ENCODE data around the gene PTPMT1.

PTPMT1 gene

GRCh38 chr11:47586098-47586855, 20.9 kb downstream of the PTPMT1 start, which contains the start of gene FAM180B:
TSS of gene FAM180B (plus strand) at chr11:47586678. CDS start at chr11:47586769, 91 bp downstream.
- no peak for DNase-seq

DNA sequence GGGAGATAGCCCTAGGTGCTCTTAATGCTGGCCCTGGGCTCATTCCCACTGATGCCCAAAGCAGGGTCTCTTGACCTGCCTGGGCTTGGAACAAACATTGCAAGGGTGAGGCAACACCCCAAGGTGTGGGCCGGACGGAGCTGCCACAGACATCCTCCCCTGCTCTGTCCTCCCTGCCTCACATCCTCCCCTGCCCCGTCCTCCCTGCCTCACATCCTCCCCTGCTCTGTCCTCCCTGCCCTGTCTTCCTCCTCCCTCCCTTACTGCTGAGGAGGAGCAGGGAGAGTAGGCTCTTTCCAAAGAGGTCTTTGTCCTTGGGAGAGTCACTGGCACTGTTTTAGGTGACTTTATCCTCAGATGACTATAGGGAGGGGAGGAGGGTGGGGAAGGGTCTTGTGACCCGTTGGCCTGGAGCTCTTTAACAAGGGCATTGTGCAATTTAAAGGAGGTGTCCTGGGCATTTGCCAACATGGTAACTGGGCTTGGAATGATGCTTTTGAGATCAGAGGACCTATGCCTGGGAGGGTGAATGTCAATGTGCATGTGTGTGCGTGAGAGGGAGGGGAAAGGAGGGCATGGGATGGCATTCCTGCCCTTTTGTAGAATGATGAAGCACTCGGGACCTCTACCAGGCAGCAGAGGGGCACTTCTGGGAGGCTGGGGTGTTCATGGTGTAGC, 21.8 kb downstream of the PTPMT1 start:
- DNase-seq: no peak

- no peak for DNase-seq
Measured at GRCh38 chr11:47587723-47588326, 22.4 kb downstream of the PTPMT1 start.

DNA sequence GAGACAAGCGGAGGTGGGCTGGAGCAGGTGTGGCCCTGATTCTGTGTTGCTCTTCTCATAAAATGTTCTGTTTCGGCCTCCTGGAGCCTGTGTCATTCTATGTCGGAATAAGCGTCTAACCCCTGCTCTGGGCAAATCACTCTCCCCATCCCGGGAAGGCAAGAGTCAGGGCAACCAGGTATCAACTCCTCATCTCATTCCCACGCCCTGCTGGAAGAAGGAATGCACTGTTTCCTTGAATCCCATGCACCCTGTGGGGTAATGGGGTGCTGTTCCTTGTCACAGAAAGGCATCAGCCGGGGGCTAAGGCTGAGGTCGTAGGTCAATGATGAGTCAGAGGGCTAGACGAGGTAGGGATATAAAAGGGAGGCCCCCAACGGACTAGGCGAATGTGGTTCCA, 23.7 kb downstream of the PTPMT1 start:
- DNase-seq: no peak

DNA sequence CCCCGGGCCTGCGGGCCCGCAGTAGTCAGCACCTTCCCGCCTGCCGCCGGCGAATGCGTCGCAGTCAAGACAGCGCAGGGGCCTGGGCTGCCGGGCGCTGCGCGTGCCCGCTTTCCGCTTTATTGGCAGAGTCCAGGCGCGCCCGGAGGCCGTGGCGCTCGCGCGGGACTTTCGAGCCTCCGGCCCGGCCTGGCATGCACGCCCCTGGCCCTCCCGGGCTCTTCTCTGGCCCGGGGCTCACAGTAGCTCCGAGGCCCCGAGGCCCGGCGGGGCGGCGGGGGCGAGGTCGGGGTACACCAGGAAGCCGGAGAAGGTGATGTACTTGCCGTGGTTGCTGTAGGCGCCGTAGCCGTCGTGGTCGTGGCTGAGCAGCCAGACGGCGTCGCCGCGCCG, 24.2 kb downstream of the PTPMT1 start:
- DNase-seq: no peak

DNA sequence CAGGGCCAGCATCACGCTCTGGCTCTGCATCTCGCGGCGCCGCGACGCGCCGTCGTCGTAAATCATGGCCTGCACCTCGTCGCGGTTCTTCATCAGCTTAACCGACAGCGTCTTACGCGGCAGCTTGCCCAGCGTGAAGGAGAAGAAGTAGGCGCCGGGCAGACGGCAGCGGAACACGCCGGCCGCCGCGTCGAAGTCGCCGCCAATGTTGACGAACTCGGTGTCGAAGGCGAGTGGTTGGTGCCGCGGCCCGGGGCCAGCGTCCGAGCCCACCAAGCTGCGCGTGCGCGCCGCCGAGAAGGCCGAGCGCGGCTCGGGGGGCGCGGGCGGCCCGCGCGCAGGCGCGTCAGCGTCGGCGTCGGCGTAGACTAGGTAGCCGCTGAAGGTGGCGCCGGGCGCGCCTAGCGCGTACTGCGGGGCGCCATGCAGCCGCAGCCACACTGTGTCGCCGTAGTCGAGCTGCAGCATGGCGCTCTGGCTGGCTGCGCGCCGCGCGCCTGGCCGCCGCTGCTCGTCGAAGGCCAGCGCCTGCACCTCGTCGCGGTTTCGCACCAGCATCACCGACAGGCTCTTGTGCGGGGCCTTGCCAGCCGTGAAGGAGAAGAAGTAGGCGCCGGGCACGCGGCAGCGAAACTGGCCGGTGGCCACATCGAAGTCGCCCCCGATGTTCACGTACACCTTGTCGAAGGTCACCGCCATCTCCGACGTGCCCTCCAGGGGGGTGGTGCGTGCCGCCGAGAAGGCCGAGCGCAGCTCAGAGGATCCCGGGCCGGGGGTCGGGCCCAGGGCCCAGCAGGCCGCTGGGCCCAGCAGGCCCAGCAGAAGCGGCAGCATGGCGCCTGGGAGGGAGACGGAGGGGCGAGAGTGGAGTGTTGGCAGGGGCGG, 24.8 kb downstream of the PTPMT1 start:
- DNase-seq: no peak

- no peak for DNase-seq
Measured at GRCh38 chr11:47591764-47592163, 26.4 kb downstream of the PTPMT1 start.

DNA sequence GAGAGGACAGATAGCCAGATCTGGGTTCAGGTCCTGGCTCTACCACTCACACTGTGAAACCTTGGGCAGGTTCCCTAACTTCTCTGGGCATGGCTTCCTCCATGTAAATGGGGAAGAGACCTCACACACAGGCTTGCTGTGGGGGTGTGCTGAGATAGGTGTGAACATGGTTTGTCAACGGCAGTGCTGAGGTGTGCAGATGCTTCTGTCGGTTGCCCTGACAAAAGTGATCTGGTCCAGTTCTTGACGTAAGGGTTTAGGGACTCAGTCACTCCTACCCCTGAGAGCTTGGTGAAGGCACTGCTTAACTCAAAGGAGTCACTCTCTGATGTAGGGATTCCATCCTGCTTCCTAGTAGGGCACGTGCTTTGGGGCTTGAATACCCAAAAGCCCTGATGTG, 26.9 kb downstream of the PTPMT1 start:
- no peak for DNase-seq

DNA sequence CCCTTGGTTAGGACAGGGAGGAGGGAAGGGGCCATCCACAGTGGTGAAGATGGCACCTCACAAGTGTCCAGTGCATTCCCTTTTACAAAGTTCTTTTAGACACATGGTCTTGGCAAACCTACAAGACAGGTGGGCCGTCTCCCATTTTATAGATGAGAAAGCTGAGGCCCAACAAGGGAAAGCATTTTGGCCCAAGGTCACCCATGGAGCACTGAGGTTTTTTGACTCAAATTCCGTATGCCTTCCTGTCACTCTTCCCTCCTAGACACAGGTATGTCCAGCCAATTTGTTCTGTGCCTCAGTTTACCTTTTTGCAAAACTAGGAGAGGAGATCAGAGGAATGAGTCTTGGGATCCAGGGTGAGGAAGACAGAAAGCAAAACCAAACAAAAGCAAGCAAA, 27.6 kb downstream of the PTPMT1 start:
- no peak for DNase-seq

DNA sequence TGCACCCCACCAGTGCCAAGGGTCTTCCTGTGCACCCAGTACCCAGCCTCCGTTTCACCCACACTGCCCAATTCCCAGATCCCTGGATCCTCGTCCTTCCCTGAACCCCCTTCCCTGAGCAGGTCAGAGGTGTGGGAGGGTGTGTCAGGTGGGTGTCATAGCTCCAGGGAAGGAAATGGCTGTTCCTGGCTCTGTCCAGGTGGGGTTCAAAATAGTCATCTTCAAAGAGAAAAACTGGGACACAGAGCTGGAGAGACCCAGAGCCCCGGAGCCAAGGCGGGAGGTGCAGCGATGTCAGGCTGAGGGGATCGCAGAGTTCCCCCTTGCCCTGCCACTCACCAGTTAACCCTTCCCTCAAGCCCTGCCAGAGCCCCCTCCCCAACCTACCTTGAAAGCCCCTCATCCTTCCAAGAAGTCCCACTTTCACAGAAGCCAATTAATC, 28.1 kb downstream of the PTPMT1 start:
- DNase-seq: no peak

- DNase-seq: no peak
Measured at GRCh38 chr11:47593934-47594855, 28.8 kb downstream of the PTPMT1 start, which contains the start of gene C1QTNF4. TSS of gene C1QTNF4 (minus strand) at chr11:47594411. CDS start at chr11:47590810, 3,601 bp downstream.

DNA sequence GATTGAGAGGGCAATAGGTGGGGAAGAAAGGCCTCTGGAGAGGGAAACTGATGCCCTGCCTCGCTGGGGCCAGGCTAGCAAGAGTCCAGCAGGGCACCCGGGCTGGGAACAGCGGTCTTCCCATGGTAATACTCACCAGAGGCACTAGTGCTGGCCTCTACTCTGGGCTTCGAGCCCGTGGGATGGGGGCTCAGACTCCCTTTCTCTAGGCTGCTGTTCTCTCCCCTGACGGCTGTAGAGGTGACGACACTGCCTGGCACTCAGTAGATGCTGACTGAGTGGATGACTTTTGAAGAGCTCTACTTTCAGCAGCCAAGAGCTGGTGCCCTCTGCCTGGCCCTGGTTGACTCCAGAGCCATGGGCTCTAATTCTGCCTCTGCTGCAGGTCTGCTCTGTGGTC, 29.6 kb downstream of the PTPMT1 start:
- DNase-seq: no peak

- DNase-seq: no peak
Measured at GRCh38 chr11:47595967-47596366, 30.6 kb downstream of the PTPMT1 start.

DNA sequence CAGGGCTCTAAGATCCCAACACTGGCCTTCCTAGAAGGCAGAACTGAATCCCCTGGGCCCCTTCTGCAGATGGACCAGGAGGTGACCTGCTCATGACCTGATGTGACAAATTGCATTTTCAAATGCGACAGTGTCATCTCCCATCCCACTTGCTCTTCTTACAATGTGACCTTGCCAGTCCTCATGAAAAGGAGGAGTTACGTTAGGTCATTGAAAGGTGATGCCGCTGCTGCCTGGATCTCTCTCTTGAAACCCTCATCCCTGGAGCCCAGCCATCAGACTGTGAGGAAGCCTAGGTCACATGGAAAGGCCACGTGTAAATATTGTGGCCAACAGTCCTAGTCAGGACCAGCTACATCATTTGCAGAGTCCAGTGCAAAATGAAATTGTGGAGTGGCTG, 34.5 kb downstream of the PTPMT1 start:
- no peak for DNase-seq

- DNase-seq: no peak
Measured at GRCh38 chr11:47603295-47603694, 37.9 kb downstream of the PTPMT1 start.

GRCh38 chr11:47605921-47606320, 40.5 kb downstream of the PTPMT1 start:
- no peak for DNase-seq

DNA sequence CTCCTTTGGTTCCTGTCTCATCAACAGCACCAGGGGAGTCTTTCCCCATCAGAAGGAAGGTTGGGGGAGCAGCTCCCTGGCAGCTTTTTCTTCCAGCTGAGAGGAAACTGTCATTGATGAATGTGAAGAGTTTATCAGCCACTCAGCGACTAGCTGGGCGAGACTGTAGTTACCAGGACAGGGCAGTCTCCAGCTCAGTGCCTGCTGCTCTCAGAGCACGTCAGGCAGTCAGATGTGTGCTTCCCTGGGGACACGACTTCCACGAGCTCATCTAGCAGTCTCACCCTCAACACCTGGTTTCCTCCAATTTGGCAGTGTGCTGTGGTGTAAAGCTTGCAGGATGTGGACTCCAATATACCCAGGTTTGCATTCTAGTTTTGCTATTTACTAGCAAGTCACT, 41.3 kb downstream of the PTPMT1 start:
- DNase-seq: no peak

- no peak for DNase-seq
Measured at GRCh38 chr11:47607380-47607779, 42.0 kb downstream of the PTPMT1 start.

DNA sequence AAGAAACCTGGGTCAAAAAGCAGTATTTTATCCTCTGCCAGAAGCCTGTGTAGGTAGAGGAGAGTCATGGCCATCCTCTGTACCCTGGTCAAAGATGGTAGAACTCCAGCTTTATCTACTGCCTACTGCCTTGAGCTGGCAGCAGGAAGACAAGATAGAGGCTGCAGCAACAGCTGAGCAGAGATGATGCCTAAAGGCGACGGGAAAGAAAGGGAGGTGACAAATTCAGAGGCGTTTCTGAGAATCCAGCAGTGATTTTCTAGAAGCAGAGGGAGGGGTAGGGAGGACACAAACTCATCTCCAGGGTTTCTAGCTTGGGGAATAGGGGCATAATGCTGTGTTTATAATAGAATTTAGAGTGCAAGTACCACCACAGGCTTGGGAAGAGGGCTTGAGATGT, 44.3 kb downstream of the PTPMT1 start:
- no peak for DNase-seq

DNA sequence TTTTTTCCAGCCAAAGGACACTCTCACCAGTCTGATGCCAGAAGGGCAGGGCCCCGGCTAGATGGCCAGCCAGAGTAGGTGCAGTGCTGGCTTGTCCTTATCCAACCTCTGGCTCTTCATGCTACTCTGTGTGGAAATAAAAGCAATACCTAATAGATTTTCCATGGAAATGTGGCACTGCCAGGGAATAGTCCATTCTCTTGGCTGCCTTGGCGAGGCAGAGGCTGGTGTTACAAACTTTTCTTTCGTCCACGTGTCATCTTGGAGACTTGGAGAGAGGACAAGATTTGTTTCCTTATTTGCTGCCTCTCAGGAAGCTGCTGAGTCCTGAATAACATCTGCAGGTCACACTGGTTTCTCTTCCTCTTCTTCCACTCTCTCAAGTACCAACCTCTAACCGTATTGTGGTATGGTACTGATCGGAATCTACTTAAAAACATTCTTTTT, 46.0 kb downstream of the PTPMT1 start:
- DNase-seq: no peak

DNA sequence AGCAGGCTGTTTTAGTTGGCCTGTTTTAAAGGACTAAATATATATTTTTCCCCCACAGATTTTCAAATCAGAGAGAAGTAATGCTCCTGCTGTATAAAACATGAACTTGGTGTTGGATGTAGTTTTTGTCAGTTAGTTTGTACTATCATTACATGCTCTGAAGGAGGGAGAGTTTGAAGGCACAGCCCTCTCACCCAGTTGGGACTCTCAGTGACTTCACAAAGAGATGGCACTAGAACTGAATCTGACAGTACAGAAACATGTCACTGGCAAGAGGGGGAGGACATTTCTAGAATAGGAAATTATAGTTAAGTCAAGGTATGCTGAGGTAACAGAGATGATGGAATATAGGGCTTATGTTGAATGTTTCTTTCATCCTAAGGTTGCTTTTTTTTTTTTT, 49.9 kb downstream of the PTPMT1 start:
- DNase-seq: no peak
